Activated T-cell treated with anti-CD3 and anti-CD28 coated beads, Interleukin-2, amount 50 U/mL, for 24 hours (primary cell): ENCODE data around the gene FUBP3.

Experiments used
- DNase-seq: peaks from one replicate; pipeline ENCODE4 v3.0.0-alpha.2; 2020
- H3K27ac Mint-ChIP-seq: 2 replicates; pipeline ENCODE4 v1.8.0; 2020; ENCODE audit warnings: mild to moderate bottlenecking, mixed read lengths
- H3K27me3 Mint-ChIP-seq: 2 replicates; pipeline ENCODE4 v1.8.0; 2020; ENCODE audit warnings: mixed read lengths
- H3K36me3 Mint-ChIP-seq: 2 replicates; pipeline ENCODE4 v1.8.0; 2020; ENCODE audit warnings: low read depth, mixed read lengths
- H3K4me1 Mint-ChIP-seq: 2 replicates; pipeline ENCODE4 v1.8.0; 2020; ENCODE audit warnings: low read depth, mixed read lengths
- H3K4me3 Mint-ChIP-seq: 2 replicates; pipeline ENCODE4 v1.8.0; 2020; ENCODE audit warnings: mild to moderate bottlenecking, moderate library complexity, mixed read lengths
- H3K9me3 Mint-ChIP-seq: 2 replicates; pipeline ENCODE4 v1.8.0; 2020; ENCODE audit warnings: mixed read lengths

Gene FUBP3

GRCh38 chr9:130665029-130665430 is 85.7 kb downstream of the FUBP3 start:
- no peak overlapping the region for H3K4me3 Mint-ChIP-seq
- peaks cover 78% of the 10 kb centered on the region for H3K27me3 Mint-ChIP-seq
- no peaks in the 10 kb centered on the region for H3K36me3 Mint-ChIP-seq
- no peak overlapping the region for H3K27ac Mint-ChIP-seq
- H3K9me3 Mint-ChIP-seq, result no peaks in the 10 kb centered on the region
- no peak for DNase-seq
- H3K4me1 Mint-ChIP-seq, result peaks cover 33% of the 10 kb centered on the region

- no peak overlapping the region for H3K4me3 Mint-ChIP-seq
- H3K27me3 Mint-ChIP-seq, result peaks cover 75% of the 10 kb centered on the region
- no peak for DNase-seq
- H3K36me3 Mint-ChIP-seq, result no peaks in the 10 kb centered on the region
- no peaks in the 10 kb centered on the region for H3K9me3 Mint-ChIP-seq
- peaks cover 31% of the 10 kb centered on the region for H3K4me1 Mint-ChIP-seq
- H3K27ac Mint-ChIP-seq, result no peak overlapping the region
These were observed 86.3 kb downstream of the FUBP3 start for GRCh38 chr9:130665431-130666392.

DNA sequence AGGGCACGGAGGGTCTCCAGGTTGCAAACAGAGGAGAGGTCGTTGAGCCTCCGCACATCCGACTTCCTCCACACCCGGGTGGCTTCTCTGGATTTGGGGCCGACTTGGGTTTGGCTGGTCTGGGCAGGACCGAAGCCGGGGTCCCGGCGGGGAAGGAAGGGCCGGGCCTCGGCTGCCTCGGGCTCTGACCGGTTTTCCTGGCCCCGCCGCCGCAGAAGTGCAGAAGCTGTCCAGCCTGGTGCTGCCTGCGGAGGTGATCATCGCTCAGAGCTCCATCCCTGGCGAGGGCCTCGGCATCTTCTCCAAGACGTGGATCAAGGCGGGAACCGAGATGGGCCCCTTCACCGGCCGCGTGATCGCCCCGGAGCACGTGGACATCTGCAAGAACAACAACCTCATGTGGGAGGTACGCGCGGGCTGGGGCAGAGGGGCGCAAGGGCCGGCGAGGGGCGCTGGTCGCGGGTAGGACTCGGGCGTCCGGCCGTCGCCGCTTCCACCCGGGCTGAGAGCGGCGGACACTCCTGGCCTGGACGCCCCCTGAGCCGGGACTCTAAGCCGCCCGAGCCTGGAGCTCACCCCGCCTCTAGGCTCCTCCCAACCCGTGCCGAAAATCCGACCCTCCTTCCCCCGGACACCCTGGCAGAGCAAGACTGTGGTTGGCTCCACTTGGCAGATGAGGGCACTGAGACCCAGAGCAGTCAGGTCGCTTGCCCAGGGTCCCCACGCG is 87.2 kb downstream of the FUBP3 start:
- Mint-ChIP-seq H3K27me3 (peaks cover 70% of the 10 kb centered on the region), H3K4me1 (peaks cover 30% of the 10 kb centered on the region), H3K4me3 (no peak overlapping the region), H3K36me3 (no peaks in the 10 kb centered on the region), H3K27ac (no peak overlapping the region), H3K9me3 (no peaks in the 10 kb centered on the region)
- no peak for DNase-seq

- Mint-ChIP-seq H3K36me3 (no peaks in the 10 kb centered on the region), H3K27me3 (peaks cover 65% of the 10 kb centered on the region), H3K9me3 (no peaks in the 10 kb centered on the region), H3K4me3 (no peak overlapping the region), H3K4me1 (peaks cover 25% of the 10 kb centered on the region), H3K27ac (no peak overlapping the region)
- no peak for DNase-seq
These were observed 87.7 kb downstream of the FUBP3 start for GRCh38 chr9:130667120-130667435.

DNA sequence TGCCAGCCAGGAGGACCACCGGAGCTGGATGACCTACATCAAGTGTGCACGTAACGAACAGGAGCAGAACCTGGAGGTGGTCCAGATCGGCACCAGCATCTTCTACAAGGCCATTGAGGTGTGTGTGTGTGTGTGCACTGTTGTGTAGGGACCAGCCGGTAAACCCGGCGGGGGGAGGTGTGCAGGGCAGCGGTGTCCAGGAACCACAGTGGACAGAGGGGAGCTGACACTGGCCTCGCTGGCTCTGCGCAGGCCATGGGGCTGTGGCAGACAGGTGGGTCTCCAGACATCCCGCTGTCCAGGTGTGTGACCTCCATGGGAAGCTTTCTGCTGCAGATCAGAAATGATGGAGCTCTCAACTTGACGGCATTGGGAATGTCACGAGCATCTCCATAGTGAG is 88.8 kb downstream of the FUBP3 start:
- no peaks in the 10 kb centered on the region for H3K36me3 Mint-ChIP-seq
- no peaks in the 10 kb centered on the region for H3K9me3 Mint-ChIP-seq
- H3K4me3 Mint-ChIP-seq, result no peak overlapping the region
- peaks cover 17% of the 10 kb centered on the region for H3K4me1 Mint-ChIP-seq
- H3K27ac Mint-ChIP-seq, result no peak overlapping the region
- DNase-seq, result no peak
- H3K27me3 Mint-ChIP-seq, result peaks cover 54% of the 10 kb centered on the region

- Mint-ChIP-seq H3K9me3 (no peaks in the 10 kb centered on the region), H3K4me3 (no peak overlapping the region), H3K36me3 (no peaks in the 10 kb centered on the region), H3K27ac (no peak overlapping the region), H3K27me3 (peaks cover 50% of the 10 kb centered on the region), H3K4me1 (peaks cover 15% of the 10 kb centered on the region)
- no peak for DNase-seq
These were observed 89.3 kb downstream of the FUBP3 start for GRCh38 chr9:130668659-130669058.

DNA sequence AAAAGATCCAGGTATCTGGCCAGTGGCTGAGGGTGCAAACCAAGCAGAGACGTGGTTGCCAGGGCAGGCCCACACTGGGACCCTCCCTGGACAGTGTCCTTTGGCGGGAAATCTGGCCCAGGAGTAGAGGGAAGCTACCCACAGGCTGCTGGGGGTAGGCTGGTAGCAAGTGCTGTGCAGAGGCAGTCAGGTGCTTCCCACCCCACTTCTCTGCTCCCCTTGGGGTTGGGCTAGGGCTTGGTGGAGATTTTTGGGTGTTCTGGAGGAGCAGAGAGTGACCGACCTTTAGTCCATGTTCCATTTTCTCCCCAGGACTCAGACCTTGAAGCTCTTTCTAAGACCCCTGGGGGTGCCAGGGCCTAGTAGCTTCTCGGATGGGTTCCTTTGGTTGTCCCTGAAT is 90.6 kb downstream of the FUBP3 start:
- peaks cover 39% of the 10 kb centered on the region for H3K27me3 Mint-ChIP-seq
- no peak for DNase-seq
- H3K27ac Mint-ChIP-seq, result no peak overlapping the region
- H3K4me1 Mint-ChIP-seq, result peaks cover 8% of the 10 kb centered on the region
- no peaks in the 10 kb centered on the region for H3K9me3 Mint-ChIP-seq
- no peaks in the 10 kb centered on the region for H3K36me3 Mint-ChIP-seq
- no peak overlapping the region for H3K4me3 Mint-ChIP-seq

GRCh38 chr9:130670644-130671043 is 91.3 kb downstream of the FUBP3 start:
- no peak overlapping the region for H3K4me3 Mint-ChIP-seq
- no peaks in the 10 kb centered on the region for H3K9me3 Mint-ChIP-seq
- no peak for DNase-seq
- H3K36me3 Mint-ChIP-seq, result no peaks in the 10 kb centered on the region
- H3K27me3 Mint-ChIP-seq, result peaks cover 32% of the 10 kb centered on the region
- H3K27ac Mint-ChIP-seq, result no peak overlapping the region
- peaks cover 4% of the 10 kb centered on the region for H3K4me1 Mint-ChIP-seq

DNA sequence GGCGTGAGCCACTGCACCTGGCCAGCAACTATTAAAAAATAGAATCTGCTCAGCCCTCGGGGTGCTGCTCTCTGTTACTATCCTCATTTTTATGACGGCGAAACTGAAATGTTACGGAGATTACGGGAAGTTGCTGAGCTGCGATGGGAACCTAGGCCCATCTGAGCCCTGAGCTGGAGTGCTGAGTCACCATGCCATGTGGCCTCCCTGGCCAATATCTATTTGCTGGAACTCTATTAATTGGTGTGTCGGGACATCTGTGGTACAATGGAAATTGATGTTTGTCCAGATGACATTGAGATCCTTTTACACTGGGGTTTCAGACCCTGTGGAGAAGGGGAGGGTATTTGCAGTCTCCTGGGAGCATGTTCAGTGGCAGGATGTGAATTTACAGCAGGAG is 93.1 kb downstream of the FUBP3 start:
- Mint-ChIP-seq H3K4me3 (no peak overlapping the region), H3K27me3 (peaks cover 14% of the 10 kb centered on the region), H3K27ac (no peak overlapping the region), H3K36me3 (no peaks in the 10 kb centered on the region), H3K4me1 (no peaks in the 10 kb centered on the region), H3K9me3 (no peaks in the 10 kb centered on the region)
- DNase-seq, result no peak

- H3K4me3 Mint-ChIP-seq, result no peak overlapping the region
- no peaks in the 10 kb centered on the region for H3K36me3 Mint-ChIP-seq
- no peaks in the 10 kb centered on the region for H3K9me3 Mint-ChIP-seq
- DNase-seq, result no peak
- H3K27me3 Mint-ChIP-seq, result peaks cover 8% of the 10 kb centered on the region
- H3K27ac Mint-ChIP-seq, result no peak overlapping the region
- no peaks in the 10 kb centered on the region for H3K4me1 Mint-ChIP-seq
These were observed 93.7 kb downstream of the FUBP3 start for GRCh38 chr9:130672933-130673615.

DNA sequence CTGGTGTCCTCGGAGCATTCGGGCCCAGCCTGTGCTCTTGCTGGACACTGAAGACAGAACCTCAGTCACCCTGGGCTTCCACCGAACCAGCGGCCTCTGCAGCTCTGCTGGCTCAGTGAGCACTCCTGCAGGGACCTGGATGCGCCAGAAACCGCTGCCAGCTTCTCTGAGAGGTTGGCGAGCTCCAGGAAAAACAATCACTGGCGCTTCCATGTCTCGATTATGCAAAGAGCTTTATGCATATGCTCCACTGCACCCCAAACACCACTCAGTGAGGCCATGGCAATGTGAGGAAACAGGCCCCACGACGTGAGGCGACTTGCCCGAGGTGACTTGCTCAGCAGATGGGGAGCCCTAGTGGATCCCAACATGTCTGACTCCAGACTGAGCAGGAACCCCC is 96.0 kb downstream of the FUBP3 start:
- Mint-ChIP-seq H3K4me1 (no peaks in the 10 kb centered on the region), H3K36me3 (no peaks in the 10 kb centered on the region), H3K9me3 (no peaks in the 10 kb centered on the region), H3K27ac (no peak overlapping the region), H3K27me3 (peaks cover 10% of the 10 kb centered on the region), H3K4me3 (no peak overlapping the region)
- DNase-seq, result no peak

- H3K36me3 Mint-ChIP-seq, result no peaks in the 10 kb centered on the region
- no peak for DNase-seq
- peaks cover 4% of the 10 kb centered on the region for H3K4me1 Mint-ChIP-seq
- no peak overlapping the region for H3K27ac Mint-ChIP-seq
- no peak overlapping the region for H3K4me3 Mint-ChIP-seq
- H3K27me3 Mint-ChIP-seq, result peaks cover 14% of the 10 kb centered on the region
- no peaks in the 10 kb centered on the region for H3K9me3 Mint-ChIP-seq
These were observed 97.9 kb downstream of the FUBP3 start for GRCh38 chr9:130677252-130677651.

GRCh38 chr9:130680836-130681768 is 101.7 kb downstream of the FUBP3 start:
- no peaks in the 10 kb centered on the region for H3K9me3 Mint-ChIP-seq
- H3K4me3 Mint-ChIP-seq, result peak overlapping the region; percentile 80
- H3K27ac Mint-ChIP-seq, result no peak overlapping the region
- H3K4me1 Mint-ChIP-seq, result peaks cover 7% of the 10 kb centered on the region
- DNase-seq, result peak; percentile 84
- H3K36me3 Mint-ChIP-seq, result no peaks in the 10 kb centered on the region
- peaks cover 16% of the 10 kb centered on the region for H3K27me3 Mint-ChIP-seq
